ENCODE data around the gene PTPRT.

Gene PTPRT

DNA sequence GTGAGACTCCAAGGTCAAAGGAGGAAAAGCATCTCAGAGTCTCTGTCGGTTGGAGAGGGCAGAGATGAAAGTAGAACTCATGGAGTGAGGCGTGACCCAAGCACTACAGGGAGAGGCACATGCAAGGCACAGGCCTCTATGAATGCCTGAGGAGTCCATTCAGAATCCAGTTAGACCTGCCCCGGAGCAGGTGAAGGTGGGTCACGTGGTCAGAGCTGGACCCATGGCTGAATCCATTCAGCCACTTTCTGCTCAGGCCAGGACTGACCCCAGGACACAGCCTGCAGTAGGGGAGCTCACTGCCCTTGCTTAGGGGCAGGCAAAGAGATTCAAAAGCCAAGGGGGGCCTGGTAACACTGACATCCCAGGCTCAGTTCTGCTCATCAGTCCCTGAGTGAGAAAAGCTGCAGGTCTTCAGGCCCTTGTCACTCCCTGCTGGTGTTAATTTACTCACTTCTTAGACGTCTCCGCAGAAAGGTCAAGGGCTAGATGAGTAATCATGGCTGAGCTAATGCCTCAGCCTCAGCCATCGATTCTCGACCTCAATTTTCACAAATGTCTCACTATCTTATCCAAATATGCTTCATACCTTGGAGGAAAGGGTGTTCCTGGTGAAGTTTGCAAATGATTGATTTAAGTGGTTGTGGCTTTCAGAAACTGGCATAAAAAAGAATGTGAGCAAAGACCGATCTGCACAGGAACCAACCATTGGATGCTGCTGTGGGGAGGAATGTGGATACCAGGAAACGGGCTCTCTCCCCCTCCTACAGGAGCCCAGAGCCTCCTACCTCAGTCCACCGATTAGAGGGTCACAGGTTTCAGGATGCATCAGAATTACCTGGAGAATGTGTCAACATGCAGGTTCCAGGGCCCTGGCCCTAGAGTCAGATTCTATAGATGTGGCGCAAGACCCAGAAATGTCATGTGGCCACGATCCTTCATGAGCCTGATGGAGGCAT, 584.4 kb downstream of the PTPRT start:
- DNase-seq: no peak

- DNase-seq: no peak
Observed at GRCh38 chr20:42603655-42604054, 586.1 kb downstream of the PTPRT start.

- no peak for DNase-seq
Observed at GRCh38 chr20:42598581-42598980, 591.1 kb downstream of the PTPRT start.

GRCh38 chr20:42595625-42596024, 594.1 kb downstream of the PTPRT start:
- no peak for DNase-seq

GRCh38 chr20:42594659-42595058, 595.0 kb downstream of the PTPRT start:
- no peak for DNase-seq

GRCh38 chr20:42594011-42594410, 595.7 kb downstream of the PTPRT start:
- DNase-seq: no peak

DNA sequence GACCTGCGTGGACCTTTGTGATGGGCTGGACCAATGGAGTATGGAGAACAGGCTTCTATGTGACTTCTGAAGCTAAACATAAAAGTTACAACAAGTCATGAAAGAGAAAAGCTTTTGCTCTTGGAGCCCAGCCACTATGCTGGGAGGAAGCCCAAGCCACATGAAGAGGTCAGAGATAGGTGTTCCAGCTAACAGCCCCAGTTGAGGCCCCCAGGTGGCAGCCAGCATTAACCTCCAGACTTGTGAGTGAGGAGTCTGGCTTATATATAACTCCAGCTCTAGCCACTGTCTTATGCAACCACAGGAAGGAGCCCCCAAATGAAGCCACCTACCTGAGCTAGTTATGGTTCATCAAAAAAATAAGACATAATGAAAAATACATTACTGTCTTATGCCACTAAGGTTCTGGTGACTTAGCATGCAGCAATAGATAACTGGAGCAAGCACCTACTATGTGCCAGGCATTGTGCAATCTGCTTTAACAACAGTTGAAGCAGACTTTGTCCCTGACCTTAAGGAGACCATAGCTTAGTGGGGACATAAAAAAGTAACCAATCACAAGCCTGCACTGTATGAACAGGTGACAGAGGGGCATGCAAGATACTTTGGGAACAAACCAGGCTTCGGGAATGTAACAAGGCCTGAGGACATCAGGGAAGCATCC, 599.6 kb downstream of the PTPRT start:
- no peak for DNase-seq

DNA sequence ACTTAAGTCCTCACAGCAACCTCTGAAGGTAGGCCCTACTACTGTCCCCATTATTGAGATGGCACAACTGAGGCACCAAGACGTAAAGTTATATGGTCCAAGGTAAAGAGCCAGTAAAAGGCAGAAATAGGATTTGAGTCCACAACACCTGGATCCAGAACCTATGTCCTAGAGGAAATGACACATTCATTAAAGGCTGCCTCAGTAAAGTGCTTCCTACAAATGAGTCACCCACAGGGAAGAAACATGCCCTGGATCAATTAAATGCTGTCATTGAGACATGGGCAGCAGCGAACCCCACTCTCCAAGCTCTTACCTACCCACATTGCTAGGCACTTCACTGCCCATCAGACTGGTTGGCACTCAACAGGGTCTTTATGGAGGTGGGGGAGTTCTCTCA, 600.9 kb downstream of the PTPRT start:
- DNase-seq: no peak

DNA sequence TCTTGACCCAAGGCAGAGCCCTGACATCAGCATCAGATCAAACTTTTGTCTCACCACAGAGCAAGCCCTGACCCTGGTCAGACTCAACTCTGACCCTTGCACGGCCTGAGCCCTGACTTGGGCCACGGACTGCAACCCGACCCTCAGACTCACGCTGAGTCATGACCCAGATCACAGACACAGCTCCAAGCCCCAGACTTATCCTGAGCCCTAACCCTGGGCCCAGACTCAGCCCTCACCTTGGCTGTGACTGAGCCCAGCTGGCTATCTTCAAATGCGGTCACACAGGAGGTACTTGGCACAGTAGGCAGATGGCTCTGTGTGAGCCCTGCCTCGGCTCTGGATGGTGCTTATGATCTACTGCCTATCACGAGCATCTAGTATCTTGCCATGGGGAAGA, 602.3 kb downstream of the PTPRT start:
- no peak for DNase-seq

DNA sequence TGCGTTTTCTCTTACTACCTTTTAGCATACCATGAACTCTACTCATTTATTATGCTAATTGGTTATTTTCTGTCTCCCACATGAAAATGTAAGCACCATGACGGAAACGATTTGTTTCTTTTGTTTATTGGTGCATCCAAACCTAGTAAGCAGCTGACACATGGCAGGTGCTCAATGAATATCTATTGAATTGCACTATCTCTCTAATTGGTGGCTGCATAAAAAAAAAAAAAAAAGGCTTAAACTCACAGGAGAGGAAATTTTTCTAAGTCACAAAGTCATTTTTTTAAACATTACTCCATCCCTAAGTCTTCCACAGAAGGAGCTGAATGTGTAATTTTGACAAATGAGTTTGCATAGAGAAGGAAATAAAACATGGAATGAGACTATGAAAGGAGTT, 608.4 kb downstream of the PTPRT start:
- DNase-seq: no peak

DNA sequence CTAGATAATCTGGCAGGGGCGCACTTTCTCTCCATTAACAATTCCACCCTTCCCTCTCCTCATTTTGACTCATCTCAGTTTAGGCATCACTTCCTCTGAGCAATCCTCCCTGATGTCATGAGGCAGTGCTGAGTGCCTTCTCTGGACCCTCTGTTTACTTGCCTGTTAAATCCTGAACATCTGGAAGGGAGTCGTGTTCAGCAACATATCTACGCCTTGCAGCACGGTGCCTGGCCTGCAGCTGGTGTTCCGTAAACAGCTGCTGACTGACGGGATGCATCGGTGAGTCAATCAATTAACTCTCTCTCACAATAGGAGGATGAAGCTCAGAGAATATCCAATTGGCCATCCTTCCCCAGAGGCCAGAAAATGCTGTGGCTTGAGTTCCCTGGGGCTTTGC, 613.5 kb downstream of the PTPRT start:
- no peak for DNase-seq

- DNase-seq: no peak
Observed at GRCh38 chr20:42572320-42573016, 617.2 kb downstream of the PTPRT start.

GRCh38 chr20:42567409-42567808, 622.3 kb downstream of the PTPRT start:
- no peak for DNase-seq

GRCh38 chr20:42565235-42565995, 624.3 kb downstream of the PTPRT start:
- DNase-seq: no peak

DNA sequence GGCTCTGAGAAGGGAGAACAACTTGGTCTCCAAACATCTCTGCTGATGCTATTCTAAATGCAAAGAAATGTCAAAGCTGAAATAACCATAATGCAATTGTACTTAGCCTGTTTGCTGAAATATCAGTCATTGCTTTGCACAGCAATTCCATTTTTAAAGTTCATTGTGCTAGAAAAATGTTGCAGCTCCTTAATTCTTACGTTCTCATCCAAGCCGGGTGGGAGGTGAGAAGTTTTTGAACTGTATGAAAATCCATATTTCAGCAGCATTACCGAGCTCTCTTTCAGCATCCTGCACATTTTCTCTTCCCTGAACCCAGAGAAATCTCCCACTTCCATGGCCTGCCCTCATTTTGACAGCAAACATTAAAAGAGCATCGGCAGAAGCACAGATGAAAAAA, 630.0 kb downstream of the PTPRT start:
- no peak for DNase-seq

GRCh38 chr20:42556575-42556974, 633.1 kb downstream of the PTPRT start:
- DNase-seq: no peak

DNA sequence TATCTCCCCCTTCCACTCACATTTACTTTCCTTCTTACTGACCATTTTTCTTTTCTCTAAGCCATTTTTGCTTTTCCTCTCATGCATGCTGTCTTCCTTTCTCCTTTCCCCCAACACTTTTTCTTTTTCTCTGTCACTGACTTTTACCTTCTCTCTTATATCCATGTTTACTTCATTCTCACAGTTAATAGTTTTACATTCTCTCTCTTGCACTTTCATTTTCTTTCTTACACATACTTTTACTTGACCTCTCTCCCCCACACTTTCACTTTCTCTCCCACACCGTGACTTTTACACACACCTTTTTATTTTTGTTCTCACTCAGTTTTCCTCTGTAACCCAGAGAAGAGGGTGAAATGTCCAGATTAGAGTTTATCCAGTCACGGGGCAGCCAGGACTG, 636.3 kb downstream of the PTPRT start:
- no peak for DNase-seq

DNA sequence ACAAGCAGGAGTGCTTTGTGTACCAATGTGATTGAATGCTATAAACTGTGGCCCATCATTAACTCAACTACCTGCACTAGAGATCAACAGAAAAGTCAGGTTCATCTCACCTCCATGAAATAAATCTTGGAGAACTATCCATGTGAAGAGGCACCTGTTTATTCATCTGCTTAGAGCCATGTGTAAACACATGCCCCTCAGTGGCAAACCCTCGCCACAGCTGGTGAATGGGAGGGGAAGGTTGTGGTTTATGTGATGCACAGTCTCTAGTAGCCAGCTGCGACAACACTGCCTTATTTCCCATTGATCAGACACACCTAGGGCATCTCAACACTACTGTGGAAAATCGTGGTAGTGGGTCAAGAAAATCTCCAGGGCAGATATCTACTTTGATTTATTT, 640.2 kb downstream of the PTPRT start:
- no peak for DNase-seq

GRCh38 chr20:42544926-42545325, 644.8 kb downstream of the PTPRT start:
- no peak for DNase-seq

- no peak for DNase-seq
Observed at GRCh38 chr20:42532831-42533230, 656.9 kb downstream of the PTPRT start.

GRCh38 chr20:42531508-42531961, 658.2 kb downstream of the PTPRT start:
- no peak for DNase-seq

DNA sequence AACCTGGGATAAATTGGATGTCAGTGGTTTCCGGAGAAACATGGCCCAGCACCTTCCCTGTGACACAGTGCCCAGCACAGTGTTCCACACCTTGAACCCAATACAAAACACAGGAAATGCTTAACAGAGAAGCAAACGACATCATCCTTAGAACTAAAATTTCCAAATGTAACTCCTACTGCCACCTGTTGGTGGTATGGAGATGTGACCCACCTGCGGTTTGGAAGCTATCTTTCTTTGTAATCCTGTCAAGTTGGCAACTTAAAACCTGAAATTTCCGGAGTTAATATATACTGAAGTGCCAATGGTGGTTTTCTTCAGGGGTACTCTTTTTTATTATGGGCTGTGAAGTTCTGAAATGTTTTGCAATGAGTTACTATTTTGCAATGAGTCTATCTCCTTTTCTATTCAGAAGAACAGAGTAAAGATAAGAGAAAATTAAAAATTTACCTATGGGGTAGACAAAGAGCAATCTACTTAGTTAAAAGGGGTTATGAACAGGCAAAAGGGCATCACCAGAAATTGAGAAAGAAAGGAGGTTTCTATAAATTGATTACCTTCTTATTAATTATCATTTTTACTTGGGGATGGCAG, 658.8 kb downstream of the PTPRT start:
- DNase-seq: peak; percentile 4
